ENCODE results near the gene CFTR.

Gene CFTR

DNA sequence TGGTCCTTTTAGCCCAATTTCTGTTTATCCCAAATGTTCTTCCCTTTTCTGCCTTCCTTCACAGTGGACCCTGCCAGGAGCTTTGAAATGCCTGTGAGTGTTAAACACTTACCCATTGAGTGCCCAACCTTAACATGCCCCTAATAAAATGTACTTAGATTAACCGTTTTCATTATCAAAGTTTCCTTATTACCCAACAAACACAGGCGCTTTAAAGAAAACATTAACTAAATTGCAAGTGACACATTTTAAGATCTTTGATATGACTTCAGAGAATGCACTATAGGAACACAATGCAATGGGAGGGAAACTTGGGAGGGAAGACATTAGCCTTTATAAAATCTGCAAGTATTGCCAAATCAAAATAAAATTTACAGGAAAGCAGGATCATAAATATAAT lies 177.0 kb downstream of the CFTR start:
- no peak for DNase-seq

DNA sequence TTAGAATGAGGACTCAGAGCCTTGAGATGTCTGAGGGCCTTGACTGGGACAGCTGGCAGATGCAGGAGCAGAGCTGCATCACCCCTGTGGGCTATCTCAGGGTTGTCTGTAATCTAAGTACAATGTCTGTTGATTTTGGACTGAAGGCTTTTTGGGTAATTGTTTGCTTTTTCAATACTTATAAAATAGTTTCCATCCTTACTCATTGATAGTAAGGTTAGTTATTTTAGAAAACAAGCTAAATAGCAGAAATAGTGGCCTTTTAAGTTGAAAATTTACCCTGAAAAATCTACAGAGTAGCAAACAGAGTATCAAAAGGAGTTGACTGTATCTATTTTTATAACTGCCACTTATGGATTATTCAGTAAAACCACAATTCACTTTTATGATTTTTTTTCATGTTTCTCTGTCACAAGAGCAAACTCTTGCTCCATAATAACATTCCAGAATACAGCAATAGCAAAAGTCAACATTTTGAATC lies 179.7 kb downstream of the CFTR start:
- no peak for DNase-seq

DNA sequence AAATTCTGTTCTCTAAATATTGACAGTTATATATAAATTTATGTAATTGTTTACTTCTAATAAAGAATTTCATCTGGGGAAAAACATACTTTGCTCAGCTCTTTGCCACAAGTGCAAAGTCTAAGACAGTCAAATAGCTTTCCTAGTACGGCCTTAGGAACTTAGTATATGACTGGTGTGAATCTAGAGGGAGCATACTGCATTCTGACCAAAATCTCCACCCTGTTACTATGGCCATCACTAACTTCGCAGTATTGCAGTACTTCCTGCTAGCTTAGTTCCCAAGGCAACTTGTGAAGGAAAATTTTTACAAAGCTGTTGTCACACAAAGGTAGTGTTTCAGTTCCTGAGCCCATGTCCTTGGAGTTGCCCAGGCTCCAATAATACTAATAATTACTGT lies 181.5 kb downstream of the CFTR start:
- DNase-seq: no peak

DNA sequence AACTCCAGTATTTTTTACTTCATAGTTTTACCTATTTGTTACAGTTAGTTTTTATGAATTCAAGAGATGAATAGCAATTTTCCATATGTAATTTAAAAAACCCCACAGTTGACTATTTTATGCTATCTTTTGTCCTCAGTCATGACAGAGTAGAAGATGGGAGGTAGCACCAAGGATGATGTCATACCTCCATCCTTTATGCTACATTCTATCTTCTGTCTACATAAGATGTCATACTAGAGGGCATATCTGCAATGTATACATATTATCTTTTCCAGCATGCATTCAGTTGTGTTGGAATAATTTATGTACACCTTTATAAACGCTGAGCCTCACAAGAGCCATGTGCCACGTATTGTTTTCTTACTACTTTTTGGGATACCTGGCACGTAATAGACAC lies 184.2 kb downstream of the CFTR start:
- no peak for DNase-seq

DNA sequence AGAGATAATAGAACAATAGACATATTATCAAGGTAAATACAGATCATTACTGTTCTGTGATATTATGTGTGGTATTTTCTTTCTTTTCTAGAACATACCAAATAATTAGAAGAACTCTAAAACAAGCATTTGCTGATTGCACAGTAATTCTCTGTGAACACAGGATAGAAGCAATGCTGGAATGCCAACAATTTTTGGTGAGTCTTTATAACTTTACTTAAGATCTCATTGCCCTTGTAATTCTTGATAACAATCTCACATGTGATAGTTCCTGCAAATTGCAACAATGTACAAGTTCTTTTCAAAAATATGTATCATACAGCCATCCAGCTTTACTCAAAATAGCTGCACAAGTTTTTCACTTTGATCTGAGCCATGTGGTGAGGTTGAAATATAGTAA lies 185.5 kb downstream of the CFTR start:
- DNase-seq: no peak

DNA sequence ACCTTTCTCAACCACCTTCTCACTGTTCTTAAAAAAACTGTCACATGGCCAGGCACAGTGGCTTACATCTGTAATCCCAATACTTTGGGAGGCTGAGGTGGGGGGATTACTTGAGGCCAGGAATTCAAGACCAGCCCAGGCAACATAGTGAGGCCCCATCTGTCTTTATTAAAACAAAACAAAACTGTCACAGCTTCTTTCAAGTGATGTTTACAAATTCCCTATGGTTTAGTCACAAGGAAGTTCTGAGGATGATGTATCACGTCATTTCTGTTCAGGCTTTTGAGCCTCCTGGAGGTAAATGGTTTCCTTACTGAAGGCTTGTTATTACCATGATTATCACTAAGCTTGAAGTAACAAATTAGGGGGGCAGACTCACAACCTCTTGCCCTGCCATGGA lies 186.2 kb downstream of the CFTR start:
- DNase-seq: no peak

DNA sequence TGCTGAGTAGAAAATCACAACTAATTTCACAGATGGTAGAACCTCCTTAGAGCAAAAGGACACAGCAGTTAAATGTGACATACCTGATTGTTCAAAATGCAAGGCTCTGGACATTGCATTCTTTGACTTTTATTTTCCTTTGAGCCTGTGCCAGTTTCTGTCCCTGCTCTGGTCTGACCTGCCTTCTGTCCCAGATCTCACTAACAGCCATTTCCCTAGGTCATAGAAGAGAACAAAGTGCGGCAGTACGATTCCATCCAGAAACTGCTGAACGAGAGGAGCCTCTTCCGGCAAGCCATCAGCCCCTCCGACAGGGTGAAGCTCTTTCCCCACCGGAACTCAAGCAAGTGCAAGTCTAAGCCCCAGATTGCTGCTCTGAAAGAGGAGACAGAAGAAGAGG lies 186.9 kb downstream of the CFTR start:
- DNase-seq: no peak

DNA sequence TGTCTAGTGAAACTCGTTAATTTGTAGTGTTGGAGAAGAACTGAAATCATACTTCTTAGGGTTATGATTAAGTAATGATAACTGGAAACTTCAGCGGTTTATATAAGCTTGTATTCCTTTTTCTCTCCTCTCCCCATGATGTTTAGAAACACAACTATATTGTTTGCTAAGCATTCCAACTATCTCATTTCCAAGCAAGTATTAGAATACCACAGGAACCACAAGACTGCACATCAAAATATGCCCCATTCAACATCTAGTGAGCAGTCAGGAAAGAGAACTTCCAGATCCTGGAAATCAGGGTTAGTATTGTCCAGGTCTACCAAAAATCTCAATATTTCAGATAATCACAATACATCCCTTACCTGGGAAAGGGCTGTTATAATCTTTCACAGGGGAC lies 187.6 kb downstream of the CFTR start:
- no peak for DNase-seq

DNA sequence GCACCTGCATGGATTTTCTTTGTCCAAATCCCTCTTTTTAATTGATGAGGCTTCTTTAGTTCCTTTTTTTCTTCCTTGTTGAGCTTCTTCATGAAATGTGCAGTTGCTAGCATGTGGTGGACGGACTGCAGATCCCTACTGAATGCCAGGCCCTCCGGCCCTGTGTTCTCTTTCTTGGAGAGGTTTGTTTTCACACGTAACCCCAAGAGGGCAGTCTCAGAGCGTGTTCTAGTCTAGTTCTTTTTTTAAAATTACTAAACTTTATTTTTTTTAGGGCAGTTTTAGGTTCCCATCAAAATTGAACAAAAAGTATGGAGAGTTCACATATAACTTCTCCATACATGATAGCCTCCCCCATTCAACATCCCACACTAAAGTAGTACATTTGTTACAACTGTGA lies 190.0 kb downstream of the CFTR start:
- DNase-seq: no peak

DNA sequence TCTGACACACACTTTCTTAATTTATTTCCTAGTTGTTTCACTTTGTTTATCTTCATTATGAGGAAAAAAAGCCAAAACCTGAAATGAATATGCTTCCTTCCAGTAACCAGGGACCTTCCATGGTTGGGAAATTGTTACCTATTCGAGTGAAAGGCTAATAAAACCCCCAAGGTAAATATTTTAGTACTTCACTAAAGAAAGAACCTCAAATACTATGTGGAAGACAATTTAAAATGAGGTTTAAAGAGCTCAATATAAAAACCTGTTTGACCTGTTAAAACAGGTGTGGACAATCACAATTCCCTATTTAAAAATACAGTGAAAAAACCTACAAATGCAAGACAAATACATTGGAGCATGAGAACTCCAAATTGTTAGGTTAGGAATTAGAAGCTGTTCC lies 192.6 kb downstream of the CFTR start:
- no peak for DNase-seq

DNA sequence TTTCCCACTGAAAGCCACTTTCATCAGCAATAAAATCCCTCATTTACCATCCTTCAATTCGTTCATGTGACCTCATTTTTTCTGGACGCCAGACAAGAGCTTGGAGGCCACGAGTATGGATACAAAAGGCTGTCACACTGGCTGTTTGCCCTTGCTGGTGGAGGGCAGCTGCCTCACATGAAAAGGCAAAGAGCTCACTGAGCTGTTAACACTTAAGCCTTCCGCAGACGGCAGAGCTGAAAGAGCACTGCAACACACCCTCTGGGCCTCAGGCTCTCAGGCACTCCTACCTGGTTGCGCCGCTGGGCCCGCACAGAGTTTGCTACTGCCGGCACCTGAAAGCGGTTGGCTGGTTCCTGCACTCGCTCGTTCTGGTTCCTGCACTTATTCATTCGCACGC lies 193.5 kb downstream of the CFTR start:
- no peak for DNase-seq

DNA sequence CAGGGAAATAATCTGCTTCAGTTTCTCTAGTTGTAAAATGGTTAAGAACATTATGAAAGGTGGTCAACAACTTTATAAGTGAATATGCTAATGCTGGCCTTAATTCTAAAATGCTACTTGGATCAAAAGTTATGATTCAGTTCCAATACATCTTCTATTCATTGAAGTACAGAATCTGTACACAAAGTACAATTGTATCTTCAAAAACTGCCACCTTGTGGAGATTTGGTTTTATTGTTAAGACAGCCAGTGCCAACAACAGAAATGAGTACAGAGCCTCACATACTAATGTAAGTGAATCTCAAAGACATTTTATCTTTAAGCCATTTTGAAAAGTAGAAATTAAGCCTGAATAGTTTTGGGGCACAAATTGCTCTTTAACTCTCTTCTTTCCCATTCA lies 194.0 kb downstream of the CFTR start:
- DNase-seq: no peak

DNA sequence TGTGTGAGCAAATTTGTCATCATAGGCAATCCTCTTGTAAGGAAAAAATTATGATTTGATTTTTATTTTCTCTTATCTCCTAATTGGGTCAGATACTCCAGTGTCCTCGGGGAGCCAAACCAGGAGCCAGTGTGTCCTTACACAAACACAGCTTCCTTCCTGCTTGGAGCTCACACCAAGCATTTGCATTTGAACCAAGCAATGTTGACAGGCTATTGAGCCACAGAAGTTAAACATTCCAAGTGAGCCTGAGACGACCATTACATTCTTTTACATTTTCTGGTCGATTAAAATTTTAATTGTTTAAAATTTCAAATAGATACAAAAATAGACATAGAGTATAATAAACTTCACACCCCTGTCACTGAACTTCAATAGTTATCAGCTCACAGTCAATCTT lies 194.8 kb downstream of the CFTR start:
- no peak for DNase-seq

DNA sequence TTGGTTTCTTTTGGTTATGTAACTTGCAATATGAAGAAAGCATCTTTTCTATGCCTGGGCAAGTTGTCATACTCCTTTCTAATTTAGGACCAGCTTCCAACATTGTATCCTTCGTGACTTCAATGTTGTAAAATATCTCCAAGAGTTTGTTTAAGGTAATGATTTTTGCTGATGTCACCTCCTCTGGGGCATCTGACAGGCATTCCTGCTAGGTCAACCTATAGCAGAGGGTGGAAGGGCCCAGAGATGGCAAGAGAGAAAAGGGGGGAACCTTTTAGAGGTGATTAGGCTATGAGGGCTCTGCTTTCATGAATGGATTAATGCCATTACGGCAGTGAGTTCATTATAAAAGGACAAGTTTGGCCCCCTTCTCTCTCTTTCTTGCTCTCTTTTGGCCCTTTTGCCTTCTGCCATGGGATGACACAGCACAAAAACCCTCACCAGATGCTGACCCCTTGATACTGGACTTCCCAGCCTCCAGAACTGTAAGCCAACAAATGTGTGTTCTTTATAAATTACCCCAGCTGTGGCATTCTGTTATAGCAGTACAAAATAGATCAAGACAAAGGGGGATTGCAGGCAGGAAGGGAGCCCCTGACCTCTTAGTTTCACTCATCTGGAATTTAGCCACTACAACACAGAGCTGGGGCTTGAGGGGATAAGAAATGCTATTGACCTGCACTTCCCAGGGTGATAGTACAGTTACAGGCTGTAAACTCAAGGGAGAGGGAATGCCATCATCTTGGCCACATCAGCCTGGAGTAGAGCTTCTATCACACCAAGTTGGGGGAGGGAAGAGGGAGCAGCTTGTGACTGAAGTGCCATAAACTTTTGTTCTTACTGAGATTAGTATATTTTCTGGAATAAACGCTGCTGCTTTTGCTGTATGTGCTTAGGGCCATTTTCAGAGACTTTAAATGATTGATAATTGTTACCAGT lies 195.9 kb downstream of the CFTR start:
- no peak for DNase-seq

DNA sequence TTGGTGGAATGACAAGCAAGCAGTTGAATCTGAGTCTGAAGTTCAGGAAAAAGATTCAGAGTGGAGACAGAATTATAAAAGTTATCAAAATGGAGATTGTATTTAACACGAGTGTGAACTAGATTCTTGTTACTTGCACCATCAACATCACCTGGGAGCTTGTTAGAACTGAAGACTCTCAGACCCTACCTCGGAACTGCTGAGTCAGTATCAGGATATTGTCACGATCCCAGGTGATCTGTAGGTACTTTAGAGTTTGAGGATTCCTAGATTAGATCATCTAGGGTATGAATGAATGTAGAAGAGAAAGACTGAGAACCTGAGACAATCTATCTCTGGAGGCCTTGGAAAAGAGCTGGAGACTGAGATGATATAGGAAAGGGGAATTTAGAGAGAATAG lies 199.3 kb downstream of the CFTR start:
- no peak for DNase-seq

DNA sequence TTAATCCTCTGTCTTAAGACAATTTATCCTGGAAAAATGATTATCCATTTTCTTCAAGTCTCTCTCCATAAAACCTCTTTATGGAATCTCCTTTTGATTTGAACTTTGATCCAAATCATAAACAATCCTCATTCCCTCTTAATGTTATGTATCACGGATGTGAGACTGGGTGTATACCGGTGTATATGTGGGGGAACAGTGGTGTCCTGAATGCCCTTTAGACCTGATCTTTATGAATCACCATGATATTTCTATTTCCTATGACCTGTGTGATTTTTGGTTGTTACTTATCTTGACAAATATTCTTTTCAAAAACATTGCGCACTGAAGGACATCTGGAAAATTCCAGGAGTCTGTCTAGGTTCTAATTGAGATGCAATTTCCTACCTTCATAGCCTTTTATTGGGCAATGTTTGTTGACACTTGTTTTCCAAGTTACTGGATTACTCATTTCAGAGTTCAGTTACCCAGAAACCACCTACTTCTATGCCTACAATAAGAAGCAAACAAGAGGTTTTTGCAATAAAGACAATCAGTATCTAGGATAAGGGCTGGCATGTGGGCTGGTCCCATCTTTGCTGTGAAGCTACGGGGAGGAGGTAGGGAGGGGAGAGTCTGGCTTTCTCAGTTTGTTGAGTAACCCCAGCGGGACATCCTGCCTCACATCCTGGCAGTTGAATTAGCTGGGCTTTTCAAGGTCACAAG lies 203.0 kb downstream of the CFTR start:
- DNase-seq: no peak

DNA sequence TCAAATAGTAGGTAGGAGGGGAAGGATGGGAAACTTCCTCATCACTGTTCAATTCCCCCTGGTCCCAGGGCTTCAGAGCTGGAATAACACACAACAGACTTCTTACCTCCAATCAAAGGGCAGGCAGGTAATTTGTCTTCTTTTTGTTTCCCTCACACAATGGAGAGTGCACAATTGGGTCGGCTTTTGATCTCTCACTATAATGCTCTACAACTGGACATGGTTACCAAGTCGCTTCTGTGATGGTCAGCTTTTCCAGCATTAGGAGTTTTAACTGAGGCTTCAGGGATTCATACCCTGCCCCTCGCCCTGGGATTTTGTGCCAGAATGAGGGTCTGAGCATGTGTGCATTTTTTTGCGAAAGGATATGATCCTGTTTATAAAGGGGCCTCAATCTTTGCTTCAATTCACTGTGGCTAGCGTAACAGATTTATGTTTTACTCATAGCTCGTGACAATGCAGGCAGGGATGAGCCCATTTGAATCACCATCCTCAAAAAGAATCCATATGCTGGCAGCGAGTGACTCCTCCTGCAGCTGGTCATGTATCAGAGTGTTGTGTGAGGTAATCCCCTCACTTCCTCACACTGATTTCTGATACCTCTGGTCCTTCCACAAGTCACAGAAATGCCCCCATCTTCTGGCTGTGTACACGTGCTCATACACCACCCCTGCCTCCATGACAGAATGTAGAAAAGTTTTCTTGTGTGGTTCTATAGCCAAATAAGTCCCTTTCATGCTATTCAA lies 203.8 kb downstream of the CFTR start:
- no peak for DNase-seq

DNA sequence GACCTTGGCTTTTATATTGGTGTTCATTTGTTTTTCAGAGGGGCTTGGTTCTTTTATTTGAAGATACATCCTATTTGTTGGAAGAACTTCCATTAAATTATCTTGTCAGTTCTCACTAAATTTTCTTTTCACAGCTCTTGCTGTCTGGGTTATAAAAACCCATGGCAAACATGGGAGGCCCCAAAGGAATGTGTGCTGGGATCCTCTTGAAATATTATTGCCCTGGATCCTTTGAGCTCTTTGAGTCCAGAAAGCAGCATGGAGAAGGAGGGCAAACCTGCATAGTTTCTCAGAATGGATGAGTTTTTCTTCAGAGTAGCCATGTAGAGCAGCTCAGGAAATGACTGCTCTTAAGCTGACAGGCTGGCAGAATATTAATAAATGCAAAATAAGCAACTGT lies 206.0 kb downstream of the CFTR start:
- DNase-seq: no peak

DNA sequence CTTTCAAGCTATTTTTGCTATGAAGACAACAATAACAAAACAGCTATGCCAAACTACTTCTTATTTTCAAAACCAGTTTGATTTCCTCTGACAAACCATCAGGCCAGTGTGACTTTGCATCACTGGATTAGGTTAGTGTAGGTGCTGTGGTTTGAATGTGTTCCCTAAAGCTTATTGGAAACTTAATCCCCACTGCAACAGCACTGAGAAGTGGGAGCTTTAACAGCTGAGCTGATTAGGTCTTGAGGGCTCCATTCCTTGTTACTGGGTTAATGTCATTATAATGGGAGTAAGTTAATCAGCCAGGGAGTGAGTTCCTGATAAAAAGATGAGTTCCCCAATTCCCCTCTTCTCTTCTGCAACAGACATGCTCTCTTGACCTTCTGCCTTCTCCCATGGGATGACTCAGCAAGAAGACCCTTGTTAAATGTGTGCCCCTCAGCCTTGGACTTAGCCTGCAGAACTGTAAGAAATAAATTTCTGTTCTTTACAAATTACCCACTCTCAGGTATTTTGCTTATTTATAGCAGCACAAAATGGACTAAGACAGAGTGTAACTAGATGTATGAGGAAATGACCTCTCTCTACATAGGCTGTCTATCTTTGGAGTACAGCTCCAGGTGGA lies 206.6 kb downstream of the CFTR start:
- DNase-seq: no peak

DNA sequence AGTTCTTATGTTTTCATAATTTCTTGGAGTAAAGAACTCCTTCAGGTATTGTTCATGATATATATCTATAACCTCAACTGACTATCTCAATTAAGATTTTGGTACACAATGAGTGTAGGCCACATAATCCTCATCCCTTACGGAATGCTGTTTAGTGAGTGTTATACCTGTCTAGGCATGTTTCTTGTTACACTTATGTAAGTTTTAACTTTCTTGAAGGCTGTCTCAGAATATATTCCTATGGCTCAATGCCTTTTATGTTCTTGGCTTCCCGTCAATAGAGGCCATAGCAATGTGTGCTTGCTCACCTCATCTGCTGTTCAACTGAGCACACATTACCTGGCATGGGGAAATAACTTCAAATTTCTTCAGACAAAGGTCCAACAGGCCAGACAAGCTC lies 208.3 kb downstream of the CFTR start:
- no peak for DNase-seq

DNA sequence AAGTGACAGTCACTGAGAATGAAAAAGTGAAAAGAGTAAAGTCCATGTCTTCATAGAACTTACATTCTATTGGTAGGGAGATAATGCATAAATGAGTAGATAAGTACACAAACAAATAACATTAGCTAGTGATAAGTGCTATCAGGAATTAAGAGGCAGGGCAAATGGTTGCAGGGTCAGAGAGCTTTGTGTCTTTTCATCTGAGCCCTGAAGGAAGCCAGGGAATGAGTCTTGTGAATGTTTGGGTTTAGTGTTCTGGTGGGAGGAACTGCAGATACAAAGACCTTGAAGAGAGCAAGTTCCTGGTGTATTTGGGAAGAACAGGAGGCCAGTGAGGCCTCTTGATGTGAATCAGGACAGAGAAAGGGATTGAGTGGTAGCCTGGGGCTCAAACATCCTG lies 209.6 kb downstream of the CFTR start:
- DNase-seq: no peak

DNA sequence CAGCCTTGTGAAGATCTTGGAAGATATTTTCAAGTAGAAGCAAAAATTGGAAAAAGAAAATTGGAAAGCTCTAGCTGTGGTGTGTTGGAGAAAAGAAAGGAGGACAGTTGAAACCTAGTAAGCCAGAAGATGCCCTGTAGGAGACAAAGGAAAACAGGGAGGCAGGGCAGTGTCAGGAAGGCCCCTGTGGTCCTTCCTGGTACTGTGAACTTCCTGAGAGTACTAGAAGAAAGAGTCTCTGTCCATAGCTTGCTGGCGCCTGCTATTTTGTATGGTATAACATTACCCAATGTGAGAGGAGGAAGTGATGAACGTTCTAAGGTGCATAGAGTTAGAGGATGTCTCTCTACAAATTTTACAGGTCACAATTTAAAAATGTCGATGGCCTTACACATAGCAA lies 210.3 kb downstream of the CFTR start:
- DNase-seq: no peak

DNA sequence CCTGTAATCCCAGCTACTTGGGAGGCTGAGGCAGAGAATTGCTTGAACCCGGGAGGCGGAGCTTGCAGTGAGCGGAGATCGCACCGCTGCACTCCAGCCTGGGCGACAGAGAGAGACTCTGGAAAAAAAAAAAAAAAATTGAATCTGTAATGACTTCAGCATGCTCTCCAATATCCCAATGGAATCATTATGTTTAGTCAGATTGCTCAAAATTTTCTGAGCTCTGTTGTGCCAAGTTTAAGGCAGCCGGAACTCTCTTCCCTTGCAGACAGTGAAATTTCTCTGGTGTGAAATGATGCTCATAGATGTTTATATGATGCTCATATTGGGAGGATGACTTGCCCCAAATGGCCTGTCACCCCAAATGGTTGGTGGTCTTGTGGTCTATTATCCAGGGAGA lies 212.5 kb downstream of the CFTR start:
- no peak for DNase-seq
